HEK293 (cell line): ENCODE results near the gene NFIX.

Source experiments
- ATF2 ChIP-seq: fragments of 450-650 bp; formaldehyde crosslinking; IDR thresholded peaks from 2 replicates; pipeline ENCODE4 v1.5.1; 2016; ENCODE audit warnings: missing biosample characterization, missing genetic modification characterization, low read depth
- GLIS2 ChIP-seq: fragments of 450-650 bp; formaldehyde crosslinking; IDR thresholded peaks from 2 replicates; pipeline ENCODE4 v1.5.1; 2016; ENCODE audit warnings: missing biosample characterization, missing genetic modification characterization
- HOXA7 ChIP-seq: sonication (generic); formaldehyde crosslinking; IDR thresholded peaks from 2 replicates; pipeline ENCODE4 v1.8.1; 2022; ENCODE audit warnings: missing genetic modification reagents, borderline replicate concordance
- MEIS1 ChIP-seq: sonication (generic); formaldehyde crosslinking; IDR thresholded peaks from 2 replicates; pipeline ENCODE4 v1.8.1; 2022; ENCODE audit warnings: missing genetic modification reagents, mild to moderate bottlenecking, borderline replicate concordance
- OVOL3 ChIP-seq: fragments of 450-650 bp; formaldehyde crosslinking; IDR thresholded peaks from 2 replicates; pipeline ENCODE4 v1.5.1; 2016; ENCODE audit warnings: missing biosample characterization, missing genetic modification characterization
- REST ChIP-seq: fragments of 450-650 bp; formaldehyde crosslinking; IDR thresholded peaks from 2 replicates; pipeline ENCODE4 v1.5.1; 2016; ENCODE audit warnings: missing biosample characterization, missing genetic modification characterization
- YY1 ChIP-seq: fragments of 450-650 bp; formaldehyde crosslinking; IDR thresholded peaks from 2 replicates; pipeline ENCODE4 v1.5.1; 2018; ENCODE audit warnings: missing biosample characterization, missing genetic modification characterization
- YY2 ChIP-seq: fragments of 450-650 bp; formaldehyde crosslinking; IDR thresholded peaks from 2 replicates; pipeline ENCODE4 v1.5.1; 2016; ENCODE audit warnings: missing biosample characterization, missing genetic modification characterization
- ZBTB20 ChIP-seq: fragments of 450-650 bp; formaldehyde crosslinking; IDR thresholded peaks from 2 replicates; pipeline ENCODE4 v1.5.1; 2016; ENCODE audit warnings: missing biosample characterization, missing genetic modification characterization
- ZBTB21 ChIP-seq: fragments of 450-650 bp; formaldehyde crosslinking; IDR thresholded peaks from 2 replicates; pipeline ENCODE4 v1.5.1; 2017; ENCODE audit warnings: missing biosample characterization, missing genetic modification characterization
- ZFHX2 ChIP-seq: fragments of 450-650 bp; formaldehyde crosslinking; conservative IDR thresholded peaks from 2 replicates; pipeline ENCODE4 v1.5.1; 2016; ENCODE audit warnings: missing biosample characterization, missing genetic modification characterization
- ZNF133 ChIP-seq: fragments of 450-650 bp; formaldehyde crosslinking; IDR thresholded peaks from 2 replicates; pipeline ENCODE4 v1.5.1; 2016; ENCODE audit warnings: missing biosample characterization, missing genetic modification characterization
- ZNF16 ChIP-seq: fragments of 450-650 bp; formaldehyde crosslinking; IDR thresholded peaks from 2 replicates; pipeline ENCODE4 v1.5.1; 2016; ENCODE audit warnings: low read depth, missing biosample characterization, missing genetic modification characterization
- ZNF19 ChIP-seq: fragments of 450-650 bp; formaldehyde crosslinking; IDR thresholded peaks from 2 replicates; pipeline ENCODE4; 2016; ENCODE audit warnings: missing biosample characterization, missing genetic modification characterization, low read depth
- ZNF211 ChIP-seq: fragments of 450-650 bp; formaldehyde crosslinking; IDR thresholded peaks from 2 replicates; pipeline ENCODE4 v1.5.1; 2016; ENCODE audit warnings: low read depth, missing biosample characterization, missing genetic modification characterization
- ZNF324 ChIP-seq: fragments of 450-650 bp; formaldehyde crosslinking; IDR thresholded peaks from 2 replicates; pipeline ENCODE4 v1.5.1; 2016; ENCODE audit warnings: missing biosample characterization, missing genetic modification characterization
- ZNF335 ChIP-seq: fragments of 450-650 bp; formaldehyde crosslinking; conservative IDR thresholded peaks from 2 replicates; pipeline ENCODE4 v1.5.1; 2016; ENCODE audit warnings: missing biosample characterization, missing genetic modification characterization
- ZNF341 ChIP-seq: fragments of 450-650 bp; formaldehyde crosslinking; IDR thresholded peaks from 2 replicates; pipeline ENCODE4; 2016; ENCODE audit warnings: low read depth, missing biosample characterization, missing genetic modification characterization
- ZNF354C ChIP-seq: fragments of 450-650 bp; formaldehyde crosslinking; IDR thresholded peaks from 2 replicates; pipeline ENCODE4 v1.5.1; 2016; ENCODE audit warnings: missing biosample characterization, missing genetic modification characterization, low read depth, borderline replicate concordance
- ZNF426 ChIP-seq: fragments of 450-650 bp; formaldehyde crosslinking; IDR thresholded peaks from 2 replicates; pipeline ENCODE4 v1.5.1; 2017; ENCODE audit warnings: missing biosample characterization, missing genetic modification characterization, mild to moderate bottlenecking, inconsistent platforms, moderate library complexity
- ZNF48 ChIP-seq: fragments of 450-650 bp; formaldehyde crosslinking; IDR thresholded peaks from 2 replicates; pipeline ENCODE4 v1.5.1; 2016; ENCODE audit warnings: missing biosample characterization, missing genetic modification characterization
- ZNF530 ChIP-seq: fragments of 450-650 bp; formaldehyde crosslinking; IDR thresholded peaks from 2 replicates; pipeline ENCODE4 v1.5.1; 2016; ENCODE audit warnings: low read depth, missing biosample characterization, missing genetic modification characterization
- ZNF544 ChIP-seq: fragments of 450-650 bp; formaldehyde crosslinking; IDR thresholded peaks from 2 replicates; pipeline ENCODE4 v1.5.0; 2017; ENCODE audit warnings: missing biosample characterization, missing genetic modification characterization
- ZNF560 ChIP-seq: fragments of 450-650 bp; formaldehyde crosslinking; IDR thresholded peaks from 2 replicates; pipeline ENCODE4 v1.5.1; 2017; ENCODE audit warnings: missing biosample characterization, missing genetic modification characterization, borderline replicate concordance
- ZNF600 ChIP-seq: fragments of 450-650 bp; formaldehyde crosslinking; IDR thresholded peaks from 2 replicates; pipeline ENCODE4 v1.5.1; 2016; ENCODE audit warnings: missing biosample characterization, missing genetic modification characterization
- ZNF626 ChIP-seq: fragments of 450-650 bp; sonication (Bioruptor Pico); formaldehyde crosslinking; IDR thresholded peaks from 2 replicates; pipeline ENCODE4 v1.5.1; 2018; ENCODE audit warnings: missing biosample characterization, missing genetic modification characterization, inconsistent platforms
- ZNF660 ChIP-seq: fragments of 450-650 bp; IDR thresholded peaks from 2 replicates; pipeline ENCODE4 v1.5.1; 2018; ENCODE audit warnings: missing biosample characterization, mild to moderate bottlenecking, missing genetic modification characterization
- ZNF777 ChIP-seq: fragments of 450-650 bp; formaldehyde crosslinking; IDR thresholded peaks from 2 replicates; pipeline ENCODE4 v1.5.1; 2017; ENCODE audit warnings: missing biosample characterization, missing genetic modification characterization, borderline replicate concordance
- ZSCAN18 ChIP-seq: fragments of 450-650 bp; formaldehyde crosslinking; IDR thresholded peaks from 2 replicates; pipeline ENCODE4 v1.5.1; 2016; ENCODE audit warnings: missing biosample characterization, missing genetic modification characterization
- ZSCAN30 ChIP-seq: fragments of 450-650 bp; IDR thresholded peaks from 2 replicates; pipeline ENCODE4 v1.5.1; 2018; ENCODE audit warnings: missing biosample characterization, mild to moderate bottlenecking, missing genetic modification characterization, moderate library complexity
- TF ChIP-seq, protein P1 (sequence below): fragments of 450-650 bp; formaldehyde crosslinking; IDR thresholded peaks from 2 replicates; pipeline ENCODE4 v1.5.1; 2016; ENCODE audit warnings: missing biosample characterization, missing genetic modification characterization
- TF ChIP-seq, protein P2 (sequence below): IDR thresholded peaks from 2 replicates; pipeline ENCODE4 v1.6.1; 2011; ENCODE audit warnings: mild to moderate bottlenecking, low read depth, low read length, borderline replicate concordance

NFIX gene

DNA sequence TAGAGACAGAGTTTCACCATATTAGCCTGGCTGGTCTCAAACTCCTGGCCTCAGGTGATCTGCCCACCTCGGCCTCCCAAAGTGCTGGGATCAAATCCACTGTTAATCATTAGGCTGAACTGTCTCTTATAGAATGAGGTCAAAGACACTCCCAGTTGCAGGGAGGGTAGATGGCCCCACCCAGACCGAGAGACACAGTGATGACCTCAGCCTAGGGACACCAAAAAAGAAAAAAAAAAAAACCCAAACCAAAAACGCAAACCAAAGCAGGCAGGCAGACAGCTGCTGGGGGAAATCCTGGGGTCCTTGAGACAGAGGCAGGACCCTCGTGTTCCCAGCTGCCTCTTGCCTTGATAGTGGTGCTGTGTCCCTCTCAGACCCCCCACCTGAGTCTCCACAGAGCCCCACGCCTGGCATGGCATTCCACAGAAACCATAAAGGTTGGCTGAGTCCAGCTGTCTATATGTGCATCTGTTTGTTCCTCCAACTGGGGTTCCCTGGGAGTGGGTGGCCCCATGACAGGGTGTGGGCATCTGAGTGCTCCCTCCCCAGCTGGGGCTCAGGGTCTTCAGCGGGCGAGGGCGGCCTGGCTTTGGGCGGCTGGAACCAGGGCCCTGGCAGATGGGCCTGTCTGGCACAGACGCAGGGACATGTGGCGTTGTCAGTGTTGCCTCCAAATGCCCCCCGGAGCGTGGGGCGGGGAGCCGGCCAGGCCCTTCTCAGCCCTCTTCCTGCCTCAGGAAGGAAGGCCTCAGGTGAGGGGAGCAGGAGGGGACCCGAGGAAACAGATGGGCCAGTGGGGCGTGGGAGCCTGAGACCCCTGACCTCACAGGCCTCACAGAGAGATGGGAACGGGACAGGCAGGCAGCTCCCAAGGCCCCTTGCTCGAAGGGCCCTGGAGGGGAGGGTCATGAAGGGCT is 20.7 kb upstream of the NFIX start (continued):
- TF ChIP-seq ZNF544 (tag by site-specific recombination) = no peak
- TF ChIP-seq ZFHX2 (tag by site-specific recombination) = 0 out of 2 replicates have a peak, but pooled peaks have one; percentile 17
- no peak for TF ChIP-seq ZBTB21 (tag by site-specific recombination)
- no peak for TF ChIP-seq ZNF16 (tag by site-specific recombination)
- TF ChIP-seq ZNF354C (tag by site-specific recombination) = no peak
- TF ChIP-seq ZNF48 (tag by site-specific recombination) = no peak
- TF ChIP-seq ZNF660 = no peak
- TF ChIP-seq ZNF133 = no peak
- TF ChIP-seq ZSCAN30 = no peak
- TF ChIP-seq ZNF211 (tag by site-specific recombination) = no peak
- no peak for TF ChIP-seq GLIS2
- no peak for TF ChIP-seq YY1 (tag by site-specific recombination)
- TF ChIP-seq REST (tag by site-specific recombination) = no peak
- TF ChIP-seq ZNF19 (tag by site-specific recombination) = no peak
- TF ChIP-seq ZNF626 (tag by site-specific recombination) = no peak
- TF ChIP-seq, protein P1, sequence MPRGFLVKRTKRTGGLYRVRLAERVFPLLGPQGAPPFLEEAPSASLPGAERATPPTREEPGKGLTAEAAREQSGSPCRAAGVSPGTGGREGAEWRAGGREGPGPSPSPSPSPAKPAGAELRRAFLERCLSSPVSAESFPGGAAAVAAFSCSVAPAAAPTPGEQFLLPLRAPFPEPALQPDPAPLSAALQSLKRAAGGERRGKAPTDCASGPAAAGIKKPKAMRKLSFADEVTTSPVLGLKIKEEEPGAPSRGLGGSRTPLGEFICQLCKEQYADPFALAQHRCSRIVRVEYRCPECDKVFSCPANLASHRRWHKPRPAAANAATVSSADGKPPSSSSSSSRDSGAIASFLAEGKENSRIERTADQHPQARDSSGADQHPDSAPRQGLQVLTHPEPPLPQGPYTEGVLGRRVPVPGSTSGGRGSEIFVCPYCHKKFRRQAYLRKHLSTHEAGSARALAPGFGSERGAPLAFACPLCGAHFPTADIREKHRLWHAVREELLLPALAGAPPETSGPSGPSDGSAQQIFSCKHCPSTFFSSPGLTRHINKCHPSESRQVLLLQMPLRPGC (tag by site-specific recombination) = no peak
- TF ChIP-seq, protein P2, sequence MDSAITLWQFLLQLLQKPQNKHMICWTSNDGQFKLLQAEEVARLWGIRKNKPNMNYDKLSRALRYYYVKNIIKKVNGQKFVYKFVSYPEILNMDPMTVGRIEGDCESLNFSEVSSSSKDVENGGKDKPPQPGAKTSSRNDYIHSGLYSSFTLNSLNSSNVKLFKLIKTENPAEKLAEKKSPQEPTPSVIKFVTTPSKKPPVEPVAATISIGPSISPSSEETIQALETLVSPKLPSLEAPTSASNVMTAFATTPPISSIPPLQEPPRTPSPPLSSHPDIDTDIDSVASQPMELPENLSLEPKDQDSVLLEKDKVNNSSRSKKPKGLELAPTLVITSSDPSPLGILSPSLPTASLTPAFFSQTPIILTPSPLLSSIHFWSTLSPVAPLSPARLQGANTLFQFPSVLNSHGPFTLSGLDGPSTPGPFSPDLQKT = no peak
- TF ChIP-seq ZNF426 = no peak
- TF ChIP-seq MEIS1 (CRISPR knock-in tag) = no peak
- TF ChIP-seq ZNF560 (tag by site-specific recombination) = no peak
- no peak for TF ChIP-seq ZNF777
- TF ChIP-seq ZSCAN18 = no peak
- peak; percentile 36; the same call in 1 of the 2 replicates for TF ChIP-seq ATF2 (tag by site-specific recombination)
- no peak for TF ChIP-seq OVOL3 (tag by site-specific recombination)
- no peak for TF ChIP-seq YY2 (tag by site-specific recombination)
- TF ChIP-seq HOXA7 (CRISPR knock-in tag) = no peak
- no peak for TF ChIP-seq ZNF324
- no peak for TF ChIP-seq ZNF530 (tag by site-specific recombination)
- TF ChIP-seq ZNF335 (tag by site-specific recombination) = peak; percentile 96
- no peak for TF ChIP-seq ZNF600
- no peak for TF ChIP-seq ZBTB20 (tag by site-specific recombination)
- no peak for TF ChIP-seq ZNF341 (tag by site-specific recombination)
